Mesothelial cell of epicardium (in vitro differentiated cells): Measurements from ENCODE around the gene GRID2. TPM values are rescaled to one million over a fixed set of nuclear protein-coding genes. Genes with fewer than 3 reads are reported as not detected.

Experiments used
- DNase-seq, 2 experiments: peaks; one replicate each; pipeline ENCODE4 v3.0.0; 2021; ENCODE audit warnings: low spot score in 2 of 2; ENCODE audit not compliant: unreplicated experiment in 2 of 2
- H3K27ac Mint-ChIP-seq: 2 replicates; pipeline ENCODE4 v1.8.0; 2021; ENCODE audit warnings: mixed read lengths
- H3K27me3 Mint-ChIP-seq: 2 replicates; pipeline ENCODE4 v1.8.0; 2021; ENCODE audit warnings: low read depth, mixed read lengths
- H3K36me3 Mint-ChIP-seq: 2 replicates; pipeline ENCODE4 v1.8.0; 2021; ENCODE audit warnings: mixed read lengths
- H3K4me1 Mint-ChIP-seq: 2 replicates; pipeline ENCODE4 v1.8.0; 2021; ENCODE audit warnings: mixed read lengths
- H3K4me3 Mint-ChIP-seq: 2 replicates; pipeline ENCODE4 v1.8.0; 2021; ENCODE audit warnings: mild to moderate bottlenecking, moderate library complexity, mixed read lengths
- H3K9me3 Mint-ChIP-seq: 2 replicates; pipeline ENCODE4 v1.8.0; 2021; ENCODE audit warnings: mixed read lengths
- total RNA-seq: library from RNA; stranded (reverse); gene quantifications from 3 replicates; pipeline ENCODE4 v1.2.1, GENCODE V29; 2021
- TF ChIP-seq, protein P1 (sequence below): fragments of 200-600 bp; sonication (generic); IDR thresholded peaks from one replicate; pipeline ENCODE4 v1.5.0; 2021; ENCODE audit warnings: antibody characterized with exemption; ENCODE audit not compliant: unreplicated experiment

The GRID2 gene
- total RNA-seq, 1 donor from 2014 or later, result 3.1 TPM

- H3K27ac Mint-ChIP-seq, result no peak overlapping the region
- TF ChIP-seq, protein P1, sequence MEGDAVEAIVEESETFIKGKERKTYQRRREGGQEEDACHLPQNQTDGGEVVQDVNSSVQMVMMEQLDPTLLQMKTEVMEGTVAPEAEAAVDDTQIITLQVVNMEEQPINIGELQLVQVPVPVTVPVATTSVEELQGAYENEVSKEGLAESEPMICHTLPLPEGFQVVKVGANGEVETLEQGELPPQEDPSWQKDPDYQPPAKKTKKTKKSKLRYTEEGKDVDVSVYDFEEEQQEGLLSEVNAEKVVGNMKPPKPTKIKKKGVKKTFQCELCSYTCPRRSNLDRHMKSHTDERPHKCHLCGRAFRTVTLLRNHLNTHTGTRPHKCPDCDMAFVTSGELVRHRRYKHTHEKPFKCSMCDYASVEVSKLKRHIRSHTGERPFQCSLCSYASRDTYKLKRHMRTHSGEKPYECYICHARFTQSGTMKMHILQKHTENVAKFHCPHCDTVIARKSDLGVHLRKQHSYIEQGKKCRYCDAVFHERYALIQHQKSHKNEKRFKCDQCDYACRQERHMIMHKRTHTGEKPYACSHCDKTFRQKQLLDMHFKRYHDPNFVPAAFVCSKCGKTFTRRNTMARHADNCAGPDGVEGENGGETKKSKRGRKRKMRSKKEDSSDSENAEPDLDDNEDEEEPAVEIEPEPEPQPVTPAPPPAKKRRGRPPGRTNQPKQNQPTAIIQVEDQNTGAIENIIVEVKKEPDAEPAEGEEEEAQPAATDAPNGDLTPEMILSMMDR, result no peak
- H3K9me3 Mint-ChIP-seq, result peaks cover 3% of the 10 kb centered on the region
- H3K27me3 Mint-ChIP-seq, result no peaks in the 10 kb centered on the region
- no peaks in the 10 kb centered on the region for H3K36me3 Mint-ChIP-seq
- DNase-seq, result no peak
- H3K4me3 Mint-ChIP-seq, result no peak overlapping the region
- peaks cover 15% of the 10 kb centered on the region for H3K4me1 Mint-ChIP-seq
Measured at GRCh38 chr4:93320356-93320755, 1016.6 kb downstream of the GRID2 start.

DNA sequence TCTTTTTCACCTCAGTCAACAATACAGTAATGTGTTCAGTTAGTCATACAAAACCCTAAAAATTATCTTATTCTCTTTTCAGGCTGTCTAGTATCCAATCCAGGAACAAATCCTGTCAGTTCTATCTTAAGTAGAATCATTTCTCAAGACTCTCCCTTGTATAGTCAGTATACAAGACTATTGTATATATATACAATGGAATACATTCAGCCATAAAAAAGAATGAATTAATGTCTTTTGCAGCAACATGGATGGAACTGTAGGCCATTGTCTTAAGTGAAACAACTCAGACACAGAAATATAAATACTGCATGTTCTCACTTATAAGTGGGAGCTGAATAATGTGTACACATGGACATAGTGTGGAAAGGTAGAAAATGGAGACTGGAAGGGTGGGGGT is 1023.6 kb downstream of the GRID2 start:
- no peak for DNase-seq
- H3K4me1 Mint-ChIP-seq, result peaks cover 4% of the 10 kb centered on the region
- TF ChIP-seq, protein P1, result no peak
- H3K9me3 Mint-ChIP-seq, result peaks cover 3% of the 10 kb centered on the region
- H3K4me3 Mint-ChIP-seq, result no peak overlapping the region
- no peak overlapping the region for H3K27ac Mint-ChIP-seq
- no peaks in the 10 kb centered on the region for H3K36me3 Mint-ChIP-seq
- H3K27me3 Mint-ChIP-seq, result no peaks in the 10 kb centered on the region

GRCh38 chr4:93334003-93334402 is 1030.2 kb downstream of the GRID2 start:
- no peak overlapping the region for H3K4me3 Mint-ChIP-seq
- no peaks in the 10 kb centered on the region for H3K36me3 Mint-ChIP-seq
- peaks cover 24% of the 10 kb centered on the region for H3K4me1 Mint-ChIP-seq
- no peaks in the 10 kb centered on the region for H3K27me3 Mint-ChIP-seq
- DNase-seq, result no peak
- H3K27ac Mint-ChIP-seq, result no peak overlapping the region
- TF ChIP-seq, protein P1, result no peak
- no peaks in the 10 kb centered on the region for H3K9me3 Mint-ChIP-seq

DNA sequence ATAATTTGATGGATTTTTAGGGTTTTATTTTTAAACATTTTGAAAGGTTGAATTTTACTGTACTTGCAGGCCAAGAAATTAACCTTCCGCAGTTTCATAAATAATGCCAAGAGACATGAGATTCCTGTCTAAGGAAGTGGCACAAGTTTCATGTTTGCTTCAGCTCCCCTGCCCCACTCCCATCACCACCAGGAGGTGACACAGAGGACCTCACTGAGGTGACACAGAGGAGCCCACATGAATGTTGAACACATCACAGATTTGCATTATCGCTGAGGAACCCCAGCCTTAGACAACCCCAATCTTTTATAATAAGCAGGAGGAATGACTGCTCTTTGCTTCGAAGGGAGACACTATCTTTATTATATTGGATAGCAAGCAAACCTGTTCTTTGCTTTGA is 1033.4 kb downstream of the GRID2 start:
- Mint-ChIP-seq H3K9me3 (no peaks in the 10 kb centered on the region), H3K4me3 (no peak overlapping the region), H3K4me1 (peaks cover 20% of the 10 kb centered on the region), H3K27me3 (no peaks in the 10 kb centered on the region), H3K27ac (no peak overlapping the region), H3K36me3 (no peaks in the 10 kb centered on the region)
- TF ChIP-seq, protein P1, result no peak
- no peak for DNase-seq

DNA sequence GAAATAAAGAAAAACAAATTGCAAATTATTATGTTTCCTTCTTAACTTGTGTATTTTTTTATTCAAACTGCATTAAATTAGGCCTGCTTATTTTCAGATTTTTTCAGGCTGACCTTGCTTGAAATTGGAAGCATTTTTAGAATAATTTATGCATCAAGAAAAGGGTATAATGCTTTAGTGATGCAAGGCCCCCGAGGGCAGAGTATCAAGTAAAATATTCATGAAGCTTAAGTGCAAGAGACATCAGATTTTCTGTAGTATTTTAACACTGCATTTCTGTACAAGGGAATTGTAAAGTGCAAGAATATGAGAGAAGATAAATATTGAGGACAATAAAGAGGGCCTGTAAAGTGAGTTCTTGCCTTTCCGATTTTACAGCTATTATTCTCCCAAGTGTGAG is 1039.0 kb downstream of the GRID2 start:
- Mint-ChIP-seq H3K27ac (no peak overlapping the region), H3K4me1 (no peaks in the 10 kb centered on the region), H3K36me3 (no peaks in the 10 kb centered on the region), H3K27me3 (no peaks in the 10 kb centered on the region), H3K4me3 (no peak overlapping the region), H3K9me3 (peaks cover 9% of the 10 kb centered on the region)
- no peak for DNase-seq
- TF ChIP-seq, protein P1, result no peak

DNA sequence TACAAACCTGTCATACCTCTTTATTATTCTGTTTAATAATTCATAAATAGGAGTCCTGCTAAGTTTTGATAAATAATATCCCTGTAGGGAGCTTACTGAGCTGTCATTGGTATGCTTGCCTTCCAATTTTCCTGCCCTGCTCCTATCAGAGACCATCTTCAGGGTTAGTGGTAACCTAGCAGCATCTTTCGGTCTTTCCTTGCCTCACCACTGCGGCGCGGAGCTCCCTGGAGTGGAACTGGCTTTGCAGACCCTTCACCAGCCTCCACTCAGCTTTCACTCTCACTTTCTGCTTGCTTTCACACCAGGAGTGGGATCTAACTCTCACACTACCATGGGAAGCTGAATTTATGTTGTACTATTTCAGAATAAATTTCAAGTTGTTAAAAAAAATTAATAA is 1043.1 kb downstream of the GRID2 start:
- Mint-ChIP-seq H3K27me3 (no peaks in the 10 kb centered on the region), H3K4me3 (no peak overlapping the region), H3K36me3 (no peaks in the 10 kb centered on the region), H3K27ac (no peak overlapping the region), H3K9me3 (peaks cover 14% of the 10 kb centered on the region), H3K4me1 (no peaks in the 10 kb centered on the region)
- TF ChIP-seq, protein P1, result no peak
- no peak for DNase-seq
